Fibroblast of the conjunctiva (primary cell): Measurements from ENCODE around the gene TEN1.

Experiments used
- DNase-seq: peaks from one replicate; pipeline ENCODE4 v3.0.0-alpha.2; 2010; ENCODE audit warnings: low read depth

Gene TEN1

DNA sequence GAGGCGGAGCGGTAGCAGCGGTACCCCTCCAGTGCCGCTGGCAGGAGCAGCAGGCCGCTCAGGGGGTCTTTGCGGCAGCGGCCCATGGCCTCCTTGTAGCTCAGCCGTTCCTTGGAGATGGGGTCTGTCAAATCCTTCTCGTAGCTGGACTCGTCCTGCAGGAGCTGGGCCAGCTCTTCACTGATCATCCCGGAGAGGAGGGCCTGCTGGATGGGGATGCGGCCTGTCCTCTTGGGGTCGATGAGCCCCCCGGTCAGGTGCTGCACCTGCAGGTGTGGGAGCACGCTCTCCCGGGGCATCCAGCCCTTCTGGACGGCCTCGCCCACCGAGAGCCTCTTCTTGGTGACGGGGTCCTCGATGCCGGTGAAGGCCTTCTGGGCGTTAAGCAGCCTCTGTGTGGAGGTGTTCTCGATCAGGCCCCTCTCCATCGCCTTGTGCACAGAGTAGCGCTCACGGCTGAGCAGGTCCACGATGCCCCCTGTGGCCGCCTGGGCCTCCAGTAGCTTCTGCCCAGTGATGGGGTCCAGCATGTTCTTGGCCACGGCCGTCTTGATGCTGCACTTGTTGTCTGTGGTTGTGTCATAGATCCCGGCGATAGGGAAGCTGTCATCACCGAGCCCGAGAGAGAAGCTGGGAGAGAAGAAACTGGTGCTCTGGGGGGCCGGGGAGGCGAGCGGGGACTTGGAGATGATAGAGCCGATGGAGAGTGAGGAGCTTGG lies 28.2 kb downstream of the TEN1 start:
- no peak for DNase-seq

DNA sequence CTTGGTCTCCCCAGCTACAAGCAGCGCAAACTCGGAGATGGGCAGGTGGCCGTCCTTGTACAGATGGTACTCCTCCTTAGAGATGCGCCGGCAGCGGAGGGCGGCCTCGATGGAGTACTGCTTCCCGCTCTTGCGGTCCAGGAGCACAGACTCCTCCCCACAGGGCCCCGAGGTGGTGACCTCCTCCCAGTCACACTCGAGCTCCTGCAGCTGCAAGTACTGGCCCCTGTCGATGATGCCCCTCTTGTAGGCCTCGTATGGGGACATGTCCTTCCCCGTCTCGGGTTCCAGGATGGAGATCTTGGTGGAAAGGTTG lies 28.8 kb downstream of the TEN1 start:
- no peak for DNase-seq

DNA sequence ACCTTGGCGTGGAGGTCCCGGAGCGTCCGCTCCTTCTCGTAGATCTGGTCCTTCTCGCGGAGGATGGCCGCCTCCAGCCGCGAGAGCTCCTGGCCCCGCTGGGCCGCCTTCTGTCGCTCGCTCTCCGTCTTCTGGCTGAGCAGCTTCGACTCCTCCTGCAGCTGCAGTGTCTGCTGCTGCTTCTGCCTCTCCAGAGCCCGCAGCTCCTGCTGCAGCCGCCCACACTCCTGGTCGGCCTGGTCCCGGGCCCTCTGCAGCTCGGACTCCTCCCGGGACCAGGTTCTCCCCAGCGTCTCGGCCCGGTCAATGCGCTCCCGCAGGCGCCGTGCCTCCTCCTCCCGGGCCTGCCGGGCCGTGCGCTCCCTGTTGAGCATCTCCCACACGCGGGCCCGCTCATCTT lies 29.2 kb downstream of the TEN1 start:
- no peak for DNase-seq

DNA sequence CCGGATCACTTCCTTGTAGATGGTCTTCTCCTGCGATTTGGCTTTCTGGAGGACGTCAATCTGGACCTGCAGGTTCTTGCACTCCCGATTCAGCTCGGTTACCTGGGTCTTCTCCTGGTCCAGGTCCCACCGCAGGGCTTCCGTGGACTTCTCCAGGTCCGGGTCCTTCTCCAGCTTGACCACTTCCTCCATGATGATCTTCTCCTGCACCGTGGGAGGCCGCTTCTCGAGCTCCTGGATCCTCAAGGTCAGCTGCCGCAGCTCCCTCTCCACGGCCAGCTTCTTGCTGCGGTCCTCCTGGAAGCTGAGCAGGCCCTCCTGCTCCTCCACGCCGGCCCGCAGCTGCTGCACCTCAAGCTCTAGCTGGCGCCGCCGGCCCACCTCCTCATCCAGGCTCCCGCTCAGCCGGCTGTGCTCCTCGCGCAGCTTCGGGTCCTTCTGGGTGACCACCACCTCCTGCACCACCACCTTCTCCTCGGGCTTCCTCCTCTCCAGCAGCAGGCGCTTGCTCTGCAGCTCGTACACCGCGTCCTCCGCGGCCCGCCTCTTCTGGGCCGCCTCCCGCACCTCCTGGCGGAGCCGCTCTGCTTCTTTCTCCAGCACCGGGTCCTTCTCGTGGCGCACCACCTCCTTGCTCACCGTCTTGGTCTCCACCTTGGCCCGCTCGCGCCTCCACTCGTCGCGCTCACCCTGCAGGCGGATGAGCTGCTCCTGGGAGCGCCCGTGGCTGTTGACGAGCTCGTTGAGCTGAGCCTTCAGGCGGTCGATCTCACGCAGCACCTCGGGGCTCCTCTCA lies 29.8 kb downstream of the TEN1 start:
- no peak for DNase-seq

DNA sequence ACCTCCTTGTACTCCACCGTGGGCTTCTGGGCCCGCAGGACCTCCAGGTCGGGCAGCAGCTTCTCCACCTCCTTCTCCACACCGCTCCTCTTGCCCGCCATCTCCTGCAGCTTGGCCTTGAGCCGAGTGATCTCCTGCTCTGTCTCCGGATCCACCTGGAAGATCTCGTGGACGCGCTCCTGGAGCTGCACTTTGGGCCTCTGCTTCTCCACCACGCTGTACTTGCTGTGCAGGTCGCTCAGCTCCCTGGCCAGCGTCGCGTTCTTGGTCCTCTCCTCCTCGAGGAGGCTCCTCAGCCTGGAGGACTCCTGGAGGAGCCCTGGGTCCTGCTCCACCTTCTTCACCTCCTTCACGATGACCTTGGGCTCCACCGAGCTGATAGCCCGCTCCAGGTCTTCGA lies 30.4 kb downstream of the TEN1 start:
- no peak for DNase-seq

DNA sequence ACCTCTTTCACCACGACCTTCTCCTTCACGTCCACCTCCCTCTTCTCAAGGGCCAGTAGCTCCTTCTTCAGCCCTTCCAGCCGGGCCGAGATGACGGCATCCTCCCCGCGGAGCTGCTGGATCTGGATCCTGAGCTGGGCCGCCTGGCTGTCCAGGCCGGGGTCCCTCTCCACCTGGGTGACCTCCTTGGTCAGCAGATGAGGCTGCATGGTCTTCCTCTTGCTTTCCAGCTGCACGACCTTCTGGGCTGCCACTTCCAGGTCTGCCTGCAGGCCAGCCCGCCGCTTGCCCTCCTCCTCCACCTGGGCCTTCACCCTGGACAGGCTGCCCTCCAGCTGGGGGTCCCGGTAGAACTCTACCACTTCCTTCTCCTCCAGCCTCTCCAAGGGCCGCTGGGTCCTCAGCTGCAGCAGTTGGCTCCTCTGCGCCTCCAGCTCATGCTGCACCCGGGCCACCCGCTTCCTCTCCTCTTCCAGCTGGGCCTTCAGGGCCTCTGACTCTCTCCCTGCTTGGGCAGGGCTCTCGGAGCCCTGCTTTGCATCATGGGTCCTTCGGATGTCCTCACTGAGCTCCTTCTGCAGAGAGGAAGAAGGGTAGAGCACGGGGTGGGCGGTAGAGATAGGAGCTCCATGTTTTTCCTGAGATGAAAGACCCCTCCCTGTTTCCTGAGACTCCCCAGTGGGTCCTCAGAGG lies 31.1 kb downstream of the TEN1 start:
- no peak for DNase-seq

- DNase-seq: no peak
These were observed 32.9 kb downstream of the TEN1 start for GRCh38 chr17:76011951-76012350.

DNA sequence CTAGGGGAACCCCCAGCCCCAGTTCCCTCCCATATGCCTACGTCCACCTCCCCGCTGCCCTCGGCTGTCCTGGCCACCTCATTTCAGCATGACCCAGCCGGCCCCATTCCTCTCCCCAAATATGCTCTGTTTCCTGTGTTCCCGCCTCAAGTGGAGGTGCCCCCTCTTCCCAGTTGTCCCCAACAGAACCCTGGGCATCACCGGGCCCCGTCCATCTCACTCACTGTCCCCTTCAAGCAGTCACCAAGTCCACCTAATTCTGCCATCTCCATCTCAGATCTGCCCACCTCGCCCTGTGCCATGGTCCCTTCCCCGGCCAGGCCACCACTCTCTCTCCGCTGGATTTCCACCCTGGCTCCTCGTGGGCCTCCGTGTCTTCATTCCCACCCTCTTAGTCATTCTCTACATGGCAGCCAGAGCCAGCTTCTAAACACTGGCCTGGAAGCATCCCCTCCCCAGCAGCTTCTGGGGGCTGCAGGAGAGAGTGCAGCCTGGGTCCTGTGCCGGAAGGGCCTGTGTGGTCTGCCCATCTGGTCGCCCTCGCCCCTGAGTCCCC lies 34.4 kb downstream of the TEN1 start:
- no peak for DNase-seq

DNA sequence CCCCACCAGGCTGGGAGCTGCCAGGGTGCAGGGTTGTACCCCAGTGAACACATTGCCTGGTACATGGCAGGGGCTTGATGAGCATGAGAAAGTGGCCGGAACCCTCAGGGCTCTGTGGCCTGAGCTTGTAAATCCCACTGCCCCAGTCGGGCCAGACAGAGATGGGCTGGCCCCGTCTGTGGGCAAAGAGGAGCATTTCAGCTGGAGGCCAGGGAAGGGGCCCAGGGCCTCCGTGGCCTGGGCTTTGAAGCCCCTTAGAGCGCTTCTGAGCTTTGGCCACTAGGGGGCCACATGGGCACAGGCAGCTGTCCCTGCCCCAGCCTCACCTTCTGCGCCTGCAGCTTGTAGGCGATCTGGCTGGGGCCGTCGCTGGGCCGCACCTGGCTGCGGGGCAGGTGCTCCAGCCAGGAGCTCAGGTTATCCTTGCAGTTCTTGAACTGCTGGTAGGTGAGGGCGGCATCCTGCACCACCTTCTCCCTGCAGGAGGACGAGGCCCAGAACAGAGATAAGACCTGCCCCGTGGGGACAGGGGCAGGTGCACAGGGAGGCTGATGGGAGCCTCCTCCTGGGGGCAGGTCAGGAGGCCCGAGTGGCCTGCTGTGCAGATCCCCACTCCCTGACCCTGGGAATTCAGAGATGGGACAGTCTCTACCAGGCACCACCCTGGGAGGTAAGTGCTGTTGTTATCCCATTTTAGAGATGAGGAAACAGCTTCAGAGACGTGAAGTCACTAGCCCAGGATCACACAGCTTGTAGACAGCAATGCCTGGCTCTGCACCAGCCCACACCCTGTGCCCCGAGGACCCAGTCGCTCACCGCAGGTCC lies 35.3 kb downstream of the TEN1 start:
- peak; percentile 45 for DNase-seq

DNA sequence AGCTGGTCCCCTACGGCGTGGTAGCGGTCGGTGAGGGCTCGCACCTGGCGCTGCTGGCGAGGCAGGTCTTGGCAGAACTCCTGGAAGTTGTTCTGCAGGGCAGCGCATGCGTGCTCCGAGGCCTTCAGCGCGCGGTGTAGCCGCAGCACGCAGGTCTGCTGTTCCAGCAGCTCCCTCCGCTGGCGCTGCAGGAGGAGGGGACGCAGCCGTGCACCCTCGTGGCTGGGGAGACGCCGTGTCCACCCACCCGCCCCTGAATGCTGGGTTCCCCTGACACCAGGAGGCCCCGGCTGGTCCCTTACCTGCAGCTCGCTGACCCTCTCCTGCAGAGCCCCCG lies 35.9 kb downstream of the TEN1 start:
- no peak for DNase-seq

DNA sequence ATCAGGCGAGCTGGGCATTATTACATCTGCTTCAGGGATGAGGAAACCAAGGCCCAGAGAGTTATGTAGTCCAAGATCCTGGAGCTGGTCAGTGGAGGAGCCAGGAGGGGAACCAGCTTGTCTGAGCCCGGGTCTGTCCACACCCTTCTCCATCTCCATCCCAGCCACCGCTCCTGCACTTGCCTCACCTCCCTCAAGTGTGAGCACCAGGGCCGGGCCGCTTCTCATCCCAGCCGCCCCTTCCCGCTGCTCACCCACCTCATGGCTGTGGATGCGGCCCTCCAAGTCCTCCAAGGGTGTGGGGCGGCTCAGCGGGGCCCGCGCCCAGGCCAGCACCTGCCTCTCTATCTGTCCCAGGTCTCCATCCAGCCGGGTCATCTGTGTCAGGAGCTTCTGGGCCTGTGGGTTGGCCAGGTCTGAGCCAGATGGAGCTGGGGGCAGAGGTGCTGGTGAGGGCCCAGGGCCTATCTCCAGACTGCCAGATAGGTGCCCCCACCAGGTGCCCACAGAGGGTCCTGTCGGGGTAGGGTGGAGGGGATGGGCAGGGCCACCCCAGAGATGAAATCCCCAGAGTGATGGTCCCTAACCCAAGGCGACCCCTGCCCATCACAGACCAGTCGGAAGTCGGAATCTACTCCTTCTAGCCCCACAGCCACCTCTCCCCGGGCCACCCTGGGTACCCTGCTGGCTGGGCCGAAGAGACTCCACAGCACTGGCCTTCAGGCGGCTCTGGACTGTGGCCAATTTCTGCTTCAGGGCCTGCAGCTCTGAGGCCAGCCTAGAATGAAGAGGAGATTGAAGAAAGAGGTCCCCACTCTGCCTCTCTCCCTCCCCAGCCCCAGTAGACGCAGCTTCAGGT lies 38.7 kb downstream of the TEN1 start:
- DNase-seq: no peak

GRCh38 chr17:76018340-76018680 lies 39.3 kb downstream of the TEN1 start:
- DNase-seq: no peak

DNA sequence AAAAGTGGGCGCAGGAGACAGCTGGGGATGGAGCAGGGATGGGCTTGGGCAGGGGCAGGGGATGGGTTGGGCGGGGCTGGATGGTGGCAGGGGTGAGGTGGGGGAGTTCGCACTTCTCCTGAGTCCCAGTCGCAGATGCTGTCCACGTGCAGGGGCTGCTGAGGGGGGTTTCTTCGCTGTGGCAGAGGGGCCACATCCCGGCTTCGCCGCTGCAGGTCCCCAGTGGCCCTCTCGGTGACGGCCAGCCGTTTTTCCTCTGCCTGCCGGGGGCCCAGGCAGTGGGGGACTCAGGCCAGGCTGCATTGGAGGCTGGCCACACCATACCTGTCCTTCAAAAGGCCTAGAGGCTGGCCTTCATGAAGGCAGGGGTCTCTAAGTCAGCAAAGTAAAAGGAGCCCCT lies 39.8 kb downstream of the TEN1 start:
- no peak for DNase-seq

GRCh38 chr17:76019833-76020467 lies 40.9 kb downstream of the TEN1 start:
- no peak for DNase-seq

GRCh38 chr17:76022285-76022684 lies 43.2 kb downstream of the TEN1 start:
- no peak for DNase-seq

GRCh38 chr17:76022973-76023899 lies 44.2 kb downstream of the TEN1 start:
- DNase-seq: no peak

DNA sequence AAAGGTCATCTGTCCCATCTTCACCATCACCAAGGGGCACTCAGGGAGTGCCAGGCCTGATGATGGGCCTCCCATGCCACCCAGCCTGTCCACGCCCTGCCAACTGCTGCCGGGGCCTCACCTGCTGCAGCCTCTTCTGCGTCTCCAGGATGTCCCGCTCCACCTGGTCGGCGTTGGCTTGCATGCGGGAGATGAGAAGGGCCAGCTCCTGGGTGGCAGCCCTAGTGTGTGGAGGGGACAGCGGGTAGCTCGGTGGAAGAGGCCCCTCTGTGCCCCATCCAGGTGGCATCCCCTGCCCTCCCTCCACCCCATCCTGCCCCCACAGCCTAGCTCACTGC lies 44.8 kb downstream of the TEN1 start:
- DNase-seq: no peak

DNA sequence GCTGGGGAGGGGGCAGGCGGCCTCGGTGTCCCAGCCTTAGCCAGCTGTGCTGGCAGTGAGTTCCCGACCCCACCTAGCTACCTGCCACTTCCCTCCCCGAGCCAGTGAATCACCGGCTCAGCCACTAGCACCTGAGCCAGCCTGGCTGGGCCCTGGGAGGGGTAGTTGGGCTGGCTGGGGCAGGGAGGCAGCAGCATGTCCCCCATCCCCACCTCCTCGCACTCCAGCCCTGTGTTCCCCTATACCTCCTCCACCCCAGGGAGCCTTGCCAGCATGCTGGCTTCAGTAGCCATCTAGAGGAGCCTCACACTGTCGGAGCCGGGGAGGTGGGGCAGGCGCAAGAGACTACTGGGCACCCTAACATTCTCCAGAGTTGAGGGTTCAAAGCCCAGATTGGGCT lies 45.3 kb downstream of the TEN1 start:
- no peak for DNase-seq

- no peak for DNase-seq
These were observed 46.3 kb downstream of the TEN1 start for GRCh38 chr17:76025294-76025693.

- DNase-seq: no peak
These were observed 47.7 kb downstream of the TEN1 start for GRCh38 chr17:76026714-76027158.
